Choroid plexus epithelial cell (primary cell): ENCODE measurements around the gene GUCY2C.
A peak's percentile ranks its signal among the peaks of the same experiment; 100 is the strongest.

Experiments used
- DNase-seq: peaks from one replicate; pipeline ENCODE4 v3.0.0-alpha.2; 2010; ENCODE audit warnings: low read depth
- H3K4me3 ChIP-seq: 2 replicates; pipeline ENCODE4 v1.5.1; 2011; ENCODE audit warnings: low read depth, mild to moderate bottlenecking, control low read depth, low read length, moderate library complexity
- CTCF ChIP-seq: conservative IDR thresholded peaks from 2 replicates; pipeline ENCODE4 v1.5.1; 2011; ENCODE audit warnings: low read depth, mild to moderate bottlenecking, control low read depth, inconsistent platforms, low read length, moderate library complexity

Gene GUCY2C

GRCh38 chr12:14570231-14570630, 126.2 kb downstream of the GUCY2C start:
- no peak overlapping the region for H3K4me3 ChIP-seq
- no peak for DNase-seq
- no peak for TF ChIP-seq CTCF

DNA sequence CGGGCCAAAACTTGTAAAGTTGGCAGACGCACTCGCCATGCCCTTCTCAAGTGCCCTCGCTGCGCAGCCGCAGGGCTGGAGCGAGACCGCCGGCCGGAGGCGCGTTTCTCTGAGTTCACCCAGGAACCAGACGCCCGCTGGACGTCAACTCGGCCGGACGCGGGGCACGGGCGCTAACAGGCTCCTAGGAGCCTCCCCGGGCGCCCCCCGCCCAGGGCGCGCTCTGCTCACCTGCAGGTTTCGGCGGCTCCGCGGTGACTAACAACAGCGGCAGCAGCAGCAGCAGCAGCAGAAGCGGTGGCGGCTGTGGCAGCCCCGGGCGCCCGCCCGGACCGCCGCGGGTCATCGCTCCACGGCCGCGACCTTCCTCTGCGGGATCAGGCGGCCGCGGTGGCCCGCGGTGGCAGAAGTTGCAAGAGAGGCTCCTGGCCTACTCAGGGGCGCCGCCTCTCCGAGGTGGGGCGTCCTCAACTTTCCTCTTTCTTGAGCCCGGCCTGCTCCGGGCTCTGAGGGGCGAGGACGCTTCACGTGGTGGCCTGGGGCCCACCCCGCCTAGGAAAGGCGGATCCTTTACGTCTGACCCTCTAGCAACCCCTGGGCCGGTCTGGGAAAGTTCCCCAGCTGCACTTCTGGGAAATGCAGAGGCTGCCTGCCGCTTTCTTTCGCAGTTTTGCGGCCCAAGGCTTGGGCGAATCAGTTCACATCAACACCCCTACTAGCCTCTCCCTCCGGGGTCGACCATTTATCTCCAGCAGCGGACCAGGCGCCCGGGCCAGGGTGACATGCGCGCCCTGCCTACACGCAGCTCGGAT, 128.8 kb downstream of the GUCY2C start, which contains the start of gene PLBD1:
TSS of gene PLBD1 (minus strand) at position 533 of the 812 bp plus-strand sequence. CDS start at position 346, 187 bp downstream.
- peak within 1 kb of the TSS; percentile 49 for H3K4me3 ChIP-seq
- no peak for TF ChIP-seq CTCF
- peak; percentile 19 for DNase-seq

GRCh38 chr12:14564336-14564959, 132.0 kb downstream of the GUCY2C start:
- no peak for DNase-seq
- TF ChIP-seq CTCF = no peak
- H3K4me3 ChIP-seq = no peak overlapping the region

- TF ChIP-seq CTCF = no peak
- no peak for DNase-seq
- H3K4me3 ChIP-seq = no peak overlapping the region
These were observed 133.4 kb downstream of the GUCY2C start for GRCh38 chr12:14563046-14563445.
